Activated CD8-positive, alpha-beta T cell treated with anti-CD3 and anti-CD28 coated beads, Interleukin-2, amount 10 ng/mL, durations not matched to agents 7 days and 5 days (primary cell): ENCODE measurements around the gene TBC1D1. TPM values are rescaled to one million over a fixed set of nuclear protein-coding genes. Genes with fewer than 3 reads are reported as not detected.

ENCODE experiments used
- ATAC-seq: fragments of 150-1000 bp; cut with Tn5 transposase; one replicate; pipeline ENCODE4 v1.10.0; 2021; ENCODE audit warnings: moderate library complexity
- CTCF ChIA-PET: fragments of 350-600 bp; sonication (Branson Sonifier 250); formaldehyde crosslinking; loops from one replicate; lab custom pipeline; 2021; ENCODE audit warnings: antibody characterized with exemption; lab: Charles Lee
- POLR2A ChIA-PET: fragments of 350-600 bp; sonication (Branson Sonifier 250); formaldehyde crosslinking; loops from one replicate; lab custom pipeline; 2021; ENCODE audit warnings: antibody characterized with exemption; lab: Charles Lee
- DNase-seq: peaks from one replicate; pipeline ENCODE4 v3.0.0-alpha.2; 2020
- H3K27ac Mint-ChIP-seq: one replicate; pipeline ENCODE4 v1.8.0; 2021; ENCODE audit warnings: mild to moderate bottlenecking, mixed read lengths
- H3K27me3 Mint-ChIP-seq: one replicate; pipeline ENCODE4 v1.8.0; 2021; ENCODE audit warnings: low read depth, mixed read lengths
- H3K36me3 Mint-ChIP-seq: one replicate; pipeline ENCODE4 v1.8.0; 2021; ENCODE audit warnings: low read depth, mixed read lengths
- H3K4me1 Mint-ChIP-seq: one replicate; pipeline ENCODE4 v1.8.0; 2021; ENCODE audit warnings: low read depth, mixed read lengths
- H3K4me3 Mint-ChIP-seq: one replicate; pipeline ENCODE4 v1.8.0; 2021; ENCODE audit warnings: mild to moderate bottlenecking, mixed read lengths
- H3K9me3 Mint-ChIP-seq: one replicate; pipeline ENCODE4 v1.8.0; 2022; ENCODE audit warnings: mixed read lengths; ENCODE audit not compliant: insufficient read depth
- total RNA-seq, 2 experiments: library from RNA; stranded (reverse); gene quantifications; one replicate each; pipeline ENCODE4 v1.2.3, GENCODE V29; 2021

TBC1D1 gene
- total RNA-seq, 2 experiments from 2014 or later, result 84.4 to 87.6 TPM

- H3K9me3 Mint-ChIP-seq, result no peaks in the 10 kb centered on the region
- H3K4me3 Mint-ChIP-seq, result no peak overlapping the region
- POLR2A ChIA-PET, result no interaction called here
- DNase-seq (peak; percentile 1), ATAC-seq (no peak)
- peaks cover 43% of the 10 kb centered on the region for H3K36me3 Mint-ChIP-seq
- H3K27ac Mint-ChIP-seq, result no peak overlapping the region
- CTCF ChIA-PET, result no interaction called here
- H3K4me1 Mint-ChIP-seq, result peaks cover 21% of the 10 kb centered on the region
- H3K27me3 Mint-ChIP-seq, result no peaks in the 10 kb centered on the region
Measured at GRCh38 chr4:37868238-37868637, 22.6 kb upstream of the TBC1D1 start.

- ChIA-PET POLR2A (interaction anchor here (0.9 to 1.9 kb wide), 2 partner anchors 19 to 46 kb away, joined by 3 to 13 read pairs; partner anchors contain the start of genes PGM2 and TBC1D1), CTCF (interaction anchor here (0.8 kb wide), 1 partner anchor 9 kb away, joined by 3 read pairs; no protein-coding TSS in a partner anchor)
- Mint-ChIP-seq H3K4me1 (peaks cover 23% of the 10 kb centered on the region), H3K27ac (peak overlapping the region; percentile 44), H3K36me3 (peaks cover 24% of the 10 kb centered on the region), H3K27me3 (no peaks in the 10 kb centered on the region), H3K9me3 (no peaks in the 10 kb centered on the region), H3K4me3 (peak overlapping the region; percentile 20)
- DNase-seq (no peak), ATAC-seq (peak; percentile 79)
Measured at GRCh38 chr4:37872310-37872988, 18.4 kb upstream of the TBC1D1 start.

- no peak overlapping the region for H3K27ac Mint-ChIP-seq
- H3K27me3 Mint-ChIP-seq, result no peaks in the 10 kb centered on the region
- no peak overlapping the region for H3K4me3 Mint-ChIP-seq
- ATAC-seq (no peak), DNase-seq (no peak)
- POLR2A ChIA-PET, result no interaction called here
- CTCF ChIA-PET, result no interaction called here
- peaks cover 23% of the 10 kb centered on the region for H3K4me1 Mint-ChIP-seq
- no peaks in the 10 kb centered on the region for H3K9me3 Mint-ChIP-seq
- H3K36me3 Mint-ChIP-seq, result peaks cover 15% of the 10 kb centered on the region
Measured at GRCh38 chr4:37873386-37873785, 17.5 kb upstream of the TBC1D1 start.

DNA sequence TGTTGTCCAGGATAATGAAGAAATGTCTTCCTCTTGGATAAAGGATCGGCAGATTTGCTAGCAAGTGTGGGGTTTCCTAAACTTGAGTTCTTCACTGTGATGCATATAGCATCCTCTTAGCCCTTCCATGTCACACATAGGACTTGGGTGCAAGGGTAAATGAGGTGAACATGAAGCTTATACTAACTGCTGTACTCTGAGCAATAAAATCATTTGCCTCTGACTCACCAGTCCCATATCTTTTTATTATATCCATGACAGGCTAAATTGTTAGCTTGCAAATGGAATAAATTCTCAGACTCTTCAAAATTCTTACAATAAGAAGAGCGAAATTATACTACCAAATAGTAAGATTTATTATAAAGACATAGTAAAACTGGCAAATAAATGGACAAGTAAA lies 14.7 kb upstream of the TBC1D1 start:
- no peaks in the 10 kb centered on the region for H3K9me3 Mint-ChIP-seq
- H3K4me3 Mint-ChIP-seq, result no peak overlapping the region
- ATAC-seq (no peak), DNase-seq (no peak)
- CTCF ChIA-PET, result interaction anchor here (0.8 to 1.6 kb wide), 2 partner anchors 11 to 31 kb away, joined by 3 read pairs; no protein-coding TSS in a partner anchor
- peaks cover 24% of the 10 kb centered on the region for H3K4me1 Mint-ChIP-seq
- POLR2A ChIA-PET, result no interaction called here
- peaks cover 4% of the 10 kb centered on the region for H3K36me3 Mint-ChIP-seq
- no peaks in the 10 kb centered on the region for H3K27me3 Mint-ChIP-seq
- H3K27ac Mint-ChIP-seq, result no peak overlapping the region

DNA sequence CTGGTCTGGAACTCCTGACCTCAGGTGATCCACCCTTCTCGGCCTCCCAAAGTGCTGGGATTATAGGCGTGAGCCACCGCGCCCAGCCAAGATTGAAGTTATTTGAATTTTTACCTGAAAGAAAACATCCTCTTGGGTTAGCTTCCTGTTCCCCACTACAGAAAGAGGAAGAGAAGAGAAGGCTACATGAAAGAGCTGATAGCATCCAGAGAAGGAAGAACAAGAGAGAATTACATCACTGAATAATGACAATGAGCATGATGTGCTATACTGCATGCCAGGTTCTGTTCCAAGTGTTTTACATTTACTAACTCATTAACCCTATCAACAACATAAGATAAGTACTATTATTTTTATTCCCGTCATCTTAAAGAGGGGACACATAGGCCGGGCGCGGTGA lies 11.5 kb upstream of the TBC1D1 start:
- Mint-ChIP-seq H3K4me3 (no peak overlapping the region), H3K9me3 (no peaks in the 10 kb centered on the region), H3K27ac (no peak overlapping the region), H3K4me1 (peaks cover 3% of the 10 kb centered on the region), H3K36me3 (no peaks in the 10 kb centered on the region), H3K27me3 (peaks cover 3% of the 10 kb centered on the region)
- CTCF ChIA-PET, result no interaction called here
- POLR2A ChIA-PET, result interaction anchor here (0.7 kb wide), 1 partner anchor 163 kb away, joined by 3 read pairs; no protein-coding TSS in a partner anchor
- ATAC-seq (no peak), DNase-seq (peak; percentile 15)

DNA sequence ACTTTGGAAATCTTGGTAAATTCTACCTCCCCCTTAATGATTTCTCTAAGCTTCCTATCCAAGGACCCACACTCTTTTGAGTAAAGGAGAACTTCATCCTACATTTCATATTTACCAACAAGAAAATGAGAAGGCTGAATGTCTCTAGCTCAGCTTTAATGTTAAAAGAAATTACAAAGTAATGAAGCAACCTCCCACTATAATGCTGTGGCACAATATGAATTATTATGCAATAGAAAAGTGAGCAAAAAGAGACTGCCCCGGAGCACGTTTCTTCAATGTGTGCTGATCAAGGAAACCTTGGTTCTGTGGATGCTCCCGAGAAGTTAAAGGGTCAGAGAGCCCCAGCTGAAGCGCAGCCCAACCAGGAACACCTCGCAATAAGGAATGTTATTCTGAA lies 9.1 kb upstream of the TBC1D1 start:
- Mint-ChIP-seq H3K27ac (no peak overlapping the region), H3K9me3 (no peaks in the 10 kb centered on the region), H3K4me3 (no peak overlapping the region), H3K27me3 (peaks cover 3% of the 10 kb centered on the region), H3K4me1 (peaks cover 22% of the 10 kb centered on the region), H3K36me3 (no peaks in the 10 kb centered on the region)
- peak; percentile 16 for DNase-seq
- ATAC-seq, result no peak
- ChIA-PET POLR2A (no interaction called here), CTCF (no interaction called here)

- peaks cover 23% of the 10 kb centered on the region for H3K4me1 Mint-ChIP-seq
- POLR2A ChIA-PET, result no interaction called here
- CTCF ChIA-PET, result no interaction called here
Measured at GRCh38 chr4:37882665-37883296, 8.1 kb upstream of the TBC1D1 start.

GRCh38 chr4:37884855-37885487 lies 5.9 kb upstream of the TBC1D1 start:
- ATAC-seq (no peak), DNase-seq (peak; percentile 19)
- Mint-ChIP-seq H3K9me3 (no peaks in the 10 kb centered on the region), H3K4me3 (no peak overlapping the region), H3K27me3 (peaks cover 3% of the 10 kb centered on the region), H3K27ac (no peak overlapping the region), H3K4me1 (peaks cover 29% of the 10 kb centered on the region), H3K36me3 (no peaks in the 10 kb centered on the region)
- CTCF ChIA-PET, result interaction anchor here (0.5 to 1.5 kb wide), 3 partner anchors 27 to 152 kb away, joined by 3 to 4 read pairs (median 3); no protein-coding TSS in a partner anchor
- POLR2A ChIA-PET, result no interaction called here

More at GRCh38 chr4:37882665-37883296, 8.1 kb upstream of the TBC1D1 start:
- Mint-ChIP-seq H3K27me3 (peaks cover 3% of the 10 kb centered on the region), H3K27ac (no peak overlapping the region), H3K4me3 (no peak overlapping the region), H3K36me3 (no peaks in the 10 kb centered on the region), H3K9me3 (no peaks in the 10 kb centered on the region)
- ATAC-seq (no peak), DNase-seq (peak; percentile 11)

- peak; percentile 9 for DNase-seq
- POLR2A ChIA-PET, result no interaction called here
- Mint-ChIP-seq H3K27me3 (peaks cover 3% of the 10 kb centered on the region), H3K9me3 (no peaks in the 10 kb centered on the region), H3K4me1 (peaks cover 29% of the 10 kb centered on the region), H3K4me3 (no peak overlapping the region), H3K36me3 (no peaks in the 10 kb centered on the region), H3K27ac (no peak overlapping the region)
- ATAC-seq, result no peak
- CTCF ChIA-PET, result interaction anchor here (0.7 to 1.5 kb wide), 2 partner anchors 28 to 81 kb away, joined by 3 to 4 read pairs; no protein-coding TSS in a partner anchor
Measured at GRCh38 chr4:37885496-37885895, 5.4 kb upstream of the TBC1D1 start.

GRCh38 chr4:37889849-37890800 lies 759 bp upstream of the TBC1D1 start:
- H3K36me3 Mint-ChIP-seq, result peaks cover 20% of the 10 kb centered on the region
- H3K27me3 Mint-ChIP-seq, result no peaks in the 10 kb centered on the region
- ATAC-seq (no peak), DNase-seq (peak; percentile 41)
- CTCF ChIA-PET, result interaction anchor here (1.1 kb wide), 2 partner anchors 145 to 437 kb away, joined by 3 read pairs; no protein-coding TSS in a partner anchor
- H3K4me1 Mint-ChIP-seq, result peaks cover 48% of the 10 kb centered on the region
- POLR2A ChIA-PET, result interaction anchor here (0.7 to 2.9 kb wide), 3 partner anchors 18 to 109 kb away, joined by 3 to 23 read pairs (median 13); no protein-coding TSS in a partner anchor
- H3K27ac Mint-ChIP-seq, result peak overlapping the region; percentile 63
- H3K9me3 Mint-ChIP-seq, result no peaks in the 10 kb centered on the region
- H3K4me3 Mint-ChIP-seq, result peak overlapping the region; percentile 61
